GM12865 (cell line): ENCODE measurements around the gene ARMC10.
"Not testable (repeated sequence)": the region's sequence is repeated elsewhere in the genome, so short reads cannot be mapped to it uniquely, and the experiment has no call there.

ENCODE experiments used
- DNase-seq: peaks from one replicate; pipeline ENCODE4 v3.0.0; 2010; ENCODE audit warnings: low read depth
- H3K4me3 ChIP-seq: 2 replicates; pipeline ENCODE4 v1.5.1; 2011; ENCODE audit warnings: mild to moderate bottlenecking, low read depth, low read length, control low read depth
- CTCF ChIP-seq: IDR thresholded peaks from 2 replicates; pipeline ENCODE4 v1.5.1; 2011; ENCODE audit warnings: low read length, control low read depth, low read depth, inconsistent platforms; ENCODE audit not compliant: insufficient read depth; ENCODE audit errors: missing control alignments

Gene ARMC10

GRCh38 chr7:103079836-103080235, 4.9 kb downstream of the ARMC10 start:
- no peak for DNase-seq
- H3K4me3 ChIP-seq, result no peak overlapping the region
- no peak for TF ChIP-seq CTCF

GRCh38 chr7:103080923-103081322, 6.0 kb downstream of the ARMC10 start:
- no peak for TF ChIP-seq CTCF
- DNase-seq, result no peak
- H3K4me3 ChIP-seq, result no peak overlapping the region

GRCh38 chr7:103082497-103082896, 7.6 kb downstream of the ARMC10 start:
- TF ChIP-seq CTCF, result no peak
- H3K4me3 ChIP-seq, result no peak overlapping the region
- DNase-seq, result no peak

- DNase-seq, result no peak
- no peak overlapping the region for H3K4me3 ChIP-seq
- TF ChIP-seq CTCF, result no peak
Measured at GRCh38 chr7:103083210-103083609, 8.3 kb downstream of the ARMC10 start.

GRCh38 chr7:103092321-103092720, 17.4 kb downstream of the ARMC10 start:
- not testable (repeated sequence) for DNase-seq, H3K4me3 ChIP-seq

- no peak overlapping the region for H3K4me3 ChIP-seq
- no peak for DNase-seq
- TF ChIP-seq CTCF, result no peak
Measured at GRCh38 chr7:103093429-103093828, 18.5 kb downstream of the ARMC10 start.

- no peak for DNase-seq
- H3K4me3 ChIP-seq, result no peak overlapping the region
- no peak for TF ChIP-seq CTCF
Measured at GRCh38 chr7:103094102-103094501, 19.2 kb downstream of the ARMC10 start.

- not testable (repeated sequence) for DNase-seq, H3K4me3 ChIP-seq
Measured at GRCh38 chr7:103095558-103095957, 20.6 kb downstream of the ARMC10 start.
